Spleen (tissue), 7 donors: ENCODE data around the gene ALOX5AP.

Source experiments
- POLR2AphosphoS5 ChIP-seq, 3 donors: sonication (generic); formaldehyde crosslinking; IDR thresholded peaks; one replicate each; pipeline ENCODE4 v1.5.1; 2017; ENCODE audit warnings: antibody characterized with exemption in 3 of 3
- TF ChIP-seq, protein P1 (sequence below), 11 experiments: fragments of 200-600 bp in 7 of 11; fragments of 450-650 bp in 4 of 11; sonication (generic) in 4 of 11; IDR thresholded peaks in 8 of 11; conservative IDR thresholded peaks in 3 of 11; 1 replicate in 7 of 11; 2 replicates in 4 of 11; pipeline versions ENCODE4 v1.4.0 to v1.8.0; 2016 to 2021; ENCODE audit warnings: antibody characterized with exemption in 11 of 11, inconsistent platforms in 4 of 11, mild to moderate bottlenecking in 1 of 11
- donor health status: DM: no; HTN: no; CAD: no; lungs with moderate emphysema.
- donor health status: DM: no; HTN: no; CAD: no.
- donor health status: DM: no; HTN: no; CAD: no.

DNA sequence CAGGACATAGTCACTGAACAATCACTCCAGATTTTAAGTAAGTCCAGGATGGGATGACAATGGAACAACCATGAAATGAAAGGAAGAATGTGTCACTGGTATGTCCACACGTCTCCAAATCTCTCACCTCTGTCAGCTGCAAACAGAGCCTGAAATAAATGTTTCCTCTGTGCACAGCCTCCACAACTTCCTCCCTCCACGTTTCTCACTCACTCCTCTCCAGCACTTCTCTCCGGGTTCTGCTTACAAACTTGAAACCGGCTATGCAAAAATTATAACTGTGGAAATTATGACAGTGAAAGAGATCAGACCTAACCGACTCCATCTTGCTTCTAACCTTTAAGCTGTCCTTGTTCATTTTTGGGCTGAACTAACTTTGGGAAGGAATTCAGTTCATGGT is 35.0 kb upstream of the ALOX5AP start:
- TF ChIP-seq, protein P1, sequence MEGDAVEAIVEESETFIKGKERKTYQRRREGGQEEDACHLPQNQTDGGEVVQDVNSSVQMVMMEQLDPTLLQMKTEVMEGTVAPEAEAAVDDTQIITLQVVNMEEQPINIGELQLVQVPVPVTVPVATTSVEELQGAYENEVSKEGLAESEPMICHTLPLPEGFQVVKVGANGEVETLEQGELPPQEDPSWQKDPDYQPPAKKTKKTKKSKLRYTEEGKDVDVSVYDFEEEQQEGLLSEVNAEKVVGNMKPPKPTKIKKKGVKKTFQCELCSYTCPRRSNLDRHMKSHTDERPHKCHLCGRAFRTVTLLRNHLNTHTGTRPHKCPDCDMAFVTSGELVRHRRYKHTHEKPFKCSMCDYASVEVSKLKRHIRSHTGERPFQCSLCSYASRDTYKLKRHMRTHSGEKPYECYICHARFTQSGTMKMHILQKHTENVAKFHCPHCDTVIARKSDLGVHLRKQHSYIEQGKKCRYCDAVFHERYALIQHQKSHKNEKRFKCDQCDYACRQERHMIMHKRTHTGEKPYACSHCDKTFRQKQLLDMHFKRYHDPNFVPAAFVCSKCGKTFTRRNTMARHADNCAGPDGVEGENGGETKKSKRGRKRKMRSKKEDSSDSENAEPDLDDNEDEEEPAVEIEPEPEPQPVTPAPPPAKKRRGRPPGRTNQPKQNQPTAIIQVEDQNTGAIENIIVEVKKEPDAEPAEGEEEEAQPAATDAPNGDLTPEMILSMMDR (IDR thresholded peaks at IDR 0.05 in 8 of 11, conservative IDR thresholded peaks at IDR 0.05 in 3 of 11) = no peak
- no peak for TF ChIP-seq POLR2AphosphoS5 (IDR thresholded peaks at IDR 0.05)
